ENCODE data around the gene PTK7. TPM values are rescaled to one million over a fixed set of nuclear protein-coding genes. Genes with fewer than 3 reads are reported as not detected.

Gene PTK7
- total RNA-seq, 1 experiment from 2014 or later, result 105 TPM

DNA sequence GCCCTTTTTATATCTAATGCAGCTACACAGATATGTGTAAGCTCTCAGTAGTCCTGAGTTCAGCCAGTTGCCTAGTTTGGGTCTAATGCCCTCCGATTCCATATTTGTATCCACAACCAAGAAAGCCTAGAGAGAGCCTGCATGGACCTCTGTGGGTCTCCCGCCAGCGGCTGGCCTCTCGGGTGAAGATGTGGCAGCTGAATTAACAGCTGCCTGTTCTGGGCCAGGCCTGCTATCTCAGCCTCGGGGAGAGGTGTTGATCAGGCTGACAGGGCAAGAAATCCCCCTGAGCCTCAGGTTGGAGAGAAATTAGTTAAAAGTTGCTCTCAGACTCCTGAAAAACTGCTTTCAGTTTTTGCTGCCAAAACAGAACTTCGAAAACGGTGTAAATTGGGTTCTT lies 19.8 kb downstream of the PTK7 start:
- Histone ChIP-seq H3K4me2 (ENCODE audit: low read length) (peak overlapping the region; percentile 68), H3K9ac (ENCODE audit: low read length) (peak overlapping the region; percentile 37), H3K27ac (ENCODE audit: low read depth, low read length) (peak overlapping the region; percentile 89), H3K9me2 (ENCODE audit: insufficient read depth) (no peaks in the 10 kb centered on the region), H3K4me1 (ENCODE audit: control insufficient read depth in 1 of 2, insufficient read depth in 2 of 2, low read length in 2 of 2) (peaks cover 28 to 70% of the 10 kb centered on the region in 2 experiments), H3K36me3 (ENCODE audit: control insufficient read depth in 1 of 2, insufficient read depth in 2 of 2, low read length in 2 of 2) (no peaks in the 10 kb centered on the region), H3K27me3 (ENCODE audit: insufficient read depth, low read length) (no peaks in the 10 kb centered on the region), H4K20me1 (ENCODE audit: insufficient read depth) (no peaks in the 10 kb centered on the region; the same call in 1 of the 2 replicates), H3K4me3 (replicated peaks in 1 of 2; ENCODE audit: low read depth in 1 of 2, low read length in 2 of 2) (peak overlapping the region in 1 of 2 experiments; percentile 17; a peak in 1 of 4 replicates), H2AFZ (ENCODE audit: low read depth, low read length, poor library complexity, severe bottlenecking) (no peak overlapping the region), H3K79me2 (ENCODE audit: insufficient read depth, low read length) (peaks cover 67% of the 10 kb centered on the region), H3K9me3 (ENCODE audit: control insufficient read depth in 1 of 2, insufficient read depth in 1 of 2, low read depth in 1 of 2, low read length in 2 of 2) (no peaks in the 10 kb centered on the region)
- POLR2A ChIA-PET, result interaction anchor here (1.0 kb wide), 1 partner anchor 166 kb away, joined by 3 read pairs; no protein-coding TSS in a partner anchor
- RAD21 ChIA-PET (ENCODE audit: low non-redundant PET in 1 of 2, low total read pairs in 2 of 2, uncharacterized antibody in 2 of 2, unreplicated experiment in 2 of 2), result interaction anchor here in 1 of 2 experiments (1.0 kb wide), 1 partner anchor 48 kb away, joined by 3 read pairs; no protein-coding TSS in a partner anchor
- BruUV-seq (replicated peaks), result no TSS peak
- intact Hi-C loops (cut with micrococcal nuclease), result no loop called here
- CTCF ChIA-PET, result interaction anchor here (1.6 kb wide), 1 partner anchor 48 kb away, joined by 3 read pairs; no protein-coding TSS in a partner anchor
- TF ChIP-seq CTCF (IDR thresholded peaks at IDR 0.05 in 2 of 3, conservative IDR thresholded peaks at IDR 0.05 in 1 of 3; ENCODE audit: borderline replicate concordance in 1 of 3, insufficient read depth in 1 of 3, low read depth in 2 of 3, low read length in 2 of 3), result no peak
- TF ChIP-seq, protein P1, sequence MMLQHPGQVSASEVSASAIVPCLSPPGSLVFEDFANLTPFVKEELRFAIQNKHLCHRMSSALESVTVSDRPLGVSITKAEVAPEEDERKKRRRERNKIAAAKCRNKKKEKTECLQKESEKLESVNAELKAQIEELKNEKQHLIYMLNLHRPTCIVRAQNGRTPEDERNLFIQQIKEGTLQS (IDR thresholded peaks at IDR 0.05), result no peak
- TF ChIP-seq YY1 (IDR thresholded peaks at IDR 0.05; ENCODE audit: extremely low read depth, insufficient replicate concordance, low read depth, low read length), result no peak
- TF ChIP-seq SRF (IDR thresholded peaks at IDR 0.05; ENCODE audit: low read depth), result no peak
- TF ChIP-seq FOSL1 (IDR thresholded peaks at IDR 0.05; ENCODE audit: low read depth), result no peak
- no peak for TF ChIP-seq SIN3A (IDR thresholded peaks at IDR 0.05; ENCODE audit: low read depth)
- TF ChIP-seq TCF7L2 (IDR thresholded peaks at IDR 0.05; ENCODE audit: borderline replicate concordance, extremely low read depth, insufficient read depth, insufficient read length), result no peak
- TF ChIP-seq, protein P2, sequence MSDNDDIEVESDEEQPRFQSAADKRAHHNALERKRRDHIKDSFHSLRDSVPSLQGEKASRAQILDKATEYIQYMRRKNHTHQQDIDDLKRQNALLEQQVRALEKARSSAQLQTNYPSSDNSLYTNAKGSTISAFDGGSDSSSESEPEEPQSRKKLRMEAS (IDR thresholded peaks at IDR 0.05), result no peak
- DNase-seq (ENCODE audit: low read depth, low spot score), result no peak
- ATAC-seq, result peak; percentile 31; the same call in 1 of the 2 replicates
